Left ventricle myocardium inferior (tissue), 1 donor: Measurements from ENCODE around the gene FCHSD1. TPM values are rescaled to one million over a fixed set of nuclear protein-coding genes. Genes with fewer than 3 reads are reported as not detected.

Source experiments
- DNase-seq: peaks from one replicate; pipeline ENCODE4 v3.0.0-alpha.2; 2020
- H3K27ac ChIP-seq: fragments of 200-600 bp; replicated peaks from 2 replicates; pipeline ENCODE4 v1.8.0; 2021
- H3K27me3 ChIP-seq: fragments of 200-600 bp; 2 replicates; pipeline ENCODE4 v1.8.0; 2021; ENCODE audit warnings: low read depth
- H3K36me3 ChIP-seq: fragments of 200-600 bp; 2 replicates; pipeline ENCODE4 v1.8.0; 2021
- H3K4me1 ChIP-seq: fragments of 200-600 bp; 2 replicates; pipeline ENCODE4 v1.8.0; 2021
- H3K4me3 ChIP-seq: fragments of 200-600 bp; 2 replicates; pipeline ENCODE4 v1.8.0; 2021; ENCODE audit warnings: mild to moderate bottlenecking, moderate library complexity
- H3K9me3 ChIP-seq: fragments of 200-600 bp; replicated peaks from 2 replicates; pipeline ENCODE4 v1.8.0; 2021
- CTCF ChIP-seq: fragments of 200-600 bp; IDR thresholded peaks from 2 replicates; pipeline ENCODE4 v1.8.0; 2021; ENCODE audit warnings: antibody characterized with exemption, mild to moderate bottlenecking, borderline replicate concordance
- intact Hi-C: fragments of 100-400 bp; cut with micrococcal nuclease; formaldehyde crosslinking; loops from one replicate; pipeline ENCODE4 v1.11.0; 2022
- long read RNA-seq: library from polyadenylated mRNA; unstranded; transcript quantifications from one replicate; pipeline ENCODE4 v2.0.0, GENCODE V29; 2021
- total RNA-seq: library from RNA; stranded (reverse); fragmentation: NEBNext Ultra II Directional; extraction: Animal tissue kit (Norgen Biotek cat#: 25700); gene quantifications from one replicate; pipeline ENCODE4 v1.2.1, GENCODE V29; 2021
- donor health status: DM: no; HTN: yes; CAD: no; lungs with severe emphysema.

FCHSD1 gene
- total RNA-seq: 4.7 TPM
- long read RNA-seq, partial matches to known transcripts: 0 of 4 reads
- long read RNA-seq, other reads (novel, unspliced or antisense): 4 of 4 reads

GRCh38 chr5:141650851-141651727, at the start of gene FCHSD1:
Gene FCHSD1, minus strand, starts transcription at chr5:141651418. Its CDS starts 50 bp downstream, at chr5:141651368.
- DNase-seq: peak; percentile 90
- Histone ChIP-seq H3K9me3 (no peaks in the 10 kb centered on the region), H3K27ac (peak within 1 kb of the TSS; percentile 29), H3K4me3 (peak within 1 kb of the TSS; percentile 72), H3K36me3 (peaks cover 9% of the 10 kb centered on the region), H3K4me1 (peaks cover 16% of the 10 kb centered on the region), H3K27me3 (no peaks in the 10 kb centered on the region)
- intact Hi-C loops: no loop called here
- peak; percentile 21 for TF ChIP-seq CTCF

DNA sequence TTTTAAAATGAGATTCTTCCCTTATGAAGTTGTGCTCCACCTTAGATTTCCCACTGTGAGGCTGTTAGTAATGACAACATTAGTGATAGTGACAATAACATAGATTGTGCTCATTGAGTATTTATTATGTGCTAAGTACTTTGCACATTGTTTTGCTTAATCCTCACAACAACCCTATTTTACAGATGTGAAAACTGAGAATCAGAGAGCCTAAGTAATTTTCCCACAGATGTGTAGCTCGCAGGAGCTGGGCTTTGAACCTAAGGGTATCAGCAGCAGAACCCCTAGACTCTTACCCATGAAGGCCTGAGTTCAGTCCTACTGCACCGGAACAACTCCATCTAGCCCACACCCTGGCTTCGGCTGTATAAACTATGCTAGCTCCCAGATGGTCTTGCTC, 46.4 kb upstream of the FCHSD1 start:
- Histone ChIP-seq H3K27ac (no peak overlapping the region), H3K4me3 (no peak overlapping the region), H3K27me3 (peaks cover 48% of the 10 kb centered on the region), H3K9me3 (no peaks in the 10 kb centered on the region), H3K4me1 (peaks cover 39% of the 10 kb centered on the region), H3K36me3 (no peaks in the 10 kb centered on the region)
- DNase-seq: no peak
- TF ChIP-seq CTCF: no peak
- intact Hi-C loops: loop anchor here (5.0 to 10.0 kb wide), 2 partner anchors 265 to 447 kb away; no protein-coding TSS in a partner anchor

GRCh38 chr5:141696431-141696830, 45.2 kb upstream of the FCHSD1 start:
- Histone ChIP-seq H3K9me3 (no peaks in the 10 kb centered on the region), H3K4me3 (no peak overlapping the region), H3K36me3 (no peaks in the 10 kb centered on the region), H3K27ac (no peak overlapping the region), H3K27me3 (peaks cover 36% of the 10 kb centered on the region), H3K4me1 (peaks cover 32% of the 10 kb centered on the region)
- DNase-seq: no peak
- intact Hi-C loops: loop anchor here (5.0 to 10.0 kb wide), 2 partner anchors 266 to 448 kb away; no protein-coding TSS in a partner anchor
- no peak for TF ChIP-seq CTCF

DNA sequence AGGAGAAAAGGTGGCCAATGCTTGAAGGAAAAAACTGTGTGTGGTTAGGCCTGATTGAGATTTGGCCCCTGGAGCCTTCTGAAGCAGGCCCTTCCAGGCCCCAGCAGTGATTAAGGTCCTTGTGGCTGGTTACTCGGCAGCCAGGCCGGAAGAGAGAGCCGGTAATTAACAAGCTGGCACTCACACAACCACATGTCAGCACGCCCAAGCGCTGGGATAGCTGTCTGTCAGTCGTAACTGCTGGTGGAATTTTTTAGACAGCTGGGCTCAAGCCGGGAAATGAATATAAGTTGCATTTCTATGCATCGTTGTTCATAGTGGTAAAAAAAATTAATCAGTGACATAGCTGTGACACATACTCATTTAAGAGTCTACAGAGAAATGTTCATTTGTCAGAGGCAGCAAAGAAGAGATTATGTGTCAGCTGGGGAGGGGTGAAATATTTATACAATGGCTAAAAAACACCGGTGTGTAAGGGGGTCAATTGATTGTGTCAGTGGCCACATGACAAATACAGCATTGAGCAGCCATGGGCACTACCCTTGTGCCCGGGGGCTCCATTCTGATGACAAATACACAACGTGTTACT, 44.5 kb upstream of the FCHSD1 start:
- intact Hi-C loops: loop anchor here (5.0 to 10.0 kb wide), 2 partner anchors 267 to 449 kb away; no protein-coding TSS in a partner anchor
- TF ChIP-seq CTCF: no peak
- Histone ChIP-seq H3K4me3 (no peak overlapping the region), H3K27me3 (peaks cover 29% of the 10 kb centered on the region), H3K9me3 (no peaks in the 10 kb centered on the region), H3K4me1 (peaks cover 25% of the 10 kb centered on the region), H3K27ac (peak overlapping the region; percentile 39), H3K36me3 (no peaks in the 10 kb centered on the region)
- peak; percentile 61 for DNase-seq

DNA sequence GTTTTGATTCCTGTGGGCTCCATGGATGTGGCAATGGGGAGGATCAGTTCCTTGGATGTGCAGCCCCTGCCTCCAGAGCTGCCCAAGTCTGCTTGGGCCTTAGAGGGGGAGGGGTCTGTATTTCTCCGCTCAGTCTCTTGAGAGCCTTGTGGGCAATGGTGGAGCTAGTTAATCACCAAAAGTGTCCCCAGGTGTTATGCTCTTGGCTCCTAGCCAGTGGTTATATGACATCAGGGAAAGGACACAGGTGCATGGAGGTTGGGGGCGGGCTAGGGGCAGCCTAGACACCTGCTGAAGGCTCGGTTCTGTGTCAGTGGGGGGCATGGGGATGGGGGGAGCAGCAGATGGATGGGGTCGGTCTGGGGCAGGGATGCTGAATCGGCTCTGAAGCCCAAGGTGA, 43.3 kb upstream of the FCHSD1 start:
- Histone ChIP-seq H3K4me3 (no peak overlapping the region), H3K36me3 (no peaks in the 10 kb centered on the region), H3K27ac (no peak overlapping the region), H3K4me1 (peaks cover 25% of the 10 kb centered on the region), H3K27me3 (peaks cover 17% of the 10 kb centered on the region), H3K9me3 (no peaks in the 10 kb centered on the region)
- no peak for TF ChIP-seq CTCF
- intact Hi-C loops: loop anchor here (10.0 kb wide), 1 partner anchor 450 kb away; no protein-coding TSS in a partner anchor
- DNase-seq: no peak
